ENCODE results near the gene NFATC2.
"Not testable (repeated sequence)": the region's sequence is repeated elsewhere in the genome, so short reads cannot be mapped to it uniquely, and the experiment has no call there.

NFATC2 gene

GRCh38 chr20:51470499-51470820, 72.1 kb downstream of the NFATC2 start:
- no peak for DNase-seq (ENCODE audit: low read depth)

- DNase-seq (ENCODE audit: low read depth), result no peak
These were observed 72.7 kb downstream of the NFATC2 start for GRCh38 chr20:51469578-51470498.

GRCh38 chr20:51469046-51469445, 73.5 kb downstream of the NFATC2 start:
- no peak for DNase-seq (ENCODE audit: low read depth)

GRCh38 chr20:51468636-51469035, 73.9 kb downstream of the NFATC2 start:
- no peak for DNase-seq (ENCODE audit: low read depth)

- DNase-seq (ENCODE audit: low read depth), result no peak
These were observed 74.4 kb downstream of the NFATC2 start for GRCh38 chr20:51467956-51468626.

- DNase-seq (ENCODE audit: low read depth), result no peak
These were observed 78.5 kb downstream of the NFATC2 start for GRCh38 chr20:51463998-51464397.

GRCh38 chr20:51463560-51463959, 79.0 kb downstream of the NFATC2 start:
- no peak for DNase-seq (ENCODE audit: low read depth)

GRCh38 chr20:51462566-51463276, 79.8 kb downstream of the NFATC2 start:
- DNase-seq (ENCODE audit: low read depth), result no peak

- DNase-seq (ENCODE audit: low read depth), result not testable (repeated sequence)
These were observed 80.7 kb downstream of the NFATC2 start for GRCh38 chr20:51461846-51462245.

- no peak for DNase-seq (ENCODE audit: low read depth)
These were observed 81.2 kb downstream of the NFATC2 start for GRCh38 chr20:51461306-51461705.

GRCh38 chr20:51460569-51461265, 81.8 kb downstream of the NFATC2 start:
- no peak for DNase-seq (ENCODE audit: low read depth)

- DNase-seq (ENCODE audit: low read depth), result no peak
These were observed 82.4 kb downstream of the NFATC2 start for GRCh38 chr20:51460163-51460562.

GRCh38 chr20:51458751-51459439, 83.6 kb downstream of the NFATC2 start:
- no peak for DNase-seq (ENCODE audit: low read depth)

- DNase-seq (ENCODE audit: low read depth), result no peak
These were observed 85.0 kb downstream of the NFATC2 start for GRCh38 chr20:51457533-51457932.

- no peak for DNase-seq (ENCODE audit: low read depth)
These were observed 85.7 kb downstream of the NFATC2 start for GRCh38 chr20:51456511-51457509.

- no peak for DNase-seq (ENCODE audit: low read depth)
These were observed 88.2 kb downstream of the NFATC2 start for GRCh38 chr20:51454250-51454865.

- DNase-seq (ENCODE audit: low read depth), result no peak
These were observed 89.7 kb downstream of the NFATC2 start for GRCh38 chr20:51452734-51453365.

- no peak for DNase-seq (ENCODE audit: low read depth)
These were observed 90.4 kb downstream of the NFATC2 start for GRCh38 chr20:51452091-51452613.

GRCh38 chr20:51451484-51451883, 91.0 kb downstream of the NFATC2 start:
- no peak for DNase-seq (ENCODE audit: low read depth)
